ENCODE results near the gene IL33.

DNA sequence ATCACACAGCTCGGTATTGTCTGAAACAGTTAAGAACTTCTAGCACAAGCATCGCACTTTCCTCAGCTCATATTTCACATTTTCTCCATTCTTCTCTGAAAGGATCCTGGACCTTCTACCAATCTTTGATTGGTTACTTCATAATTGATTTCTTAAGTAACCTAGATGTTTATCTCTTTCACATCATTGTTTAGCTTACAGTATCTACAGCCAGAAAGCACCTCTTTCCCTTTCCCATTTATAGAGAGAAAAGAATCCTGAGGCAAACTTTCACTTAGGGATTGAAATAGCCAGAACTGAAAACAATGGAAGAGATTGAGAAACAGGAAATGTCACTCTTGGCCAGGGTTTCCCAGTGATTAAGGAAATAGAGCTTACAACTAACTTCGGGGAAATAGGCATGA lies 2.5 kb downstream of the IL33 start:
- TF ChIP-seq CTCF (IDR thresholded peaks at IDR 0.05; ENCODE audit: insufficient read depth, low read depth, low read length) (no peak), EZH2 (IDR thresholded peaks at IDR 0.05; ENCODE audit: insufficient read depth, low read length) (no peak)

Measured in astrocyte (in vitro differentiated cells and primary cell).